ENCODE data around the gene BOLA3. TPM values are rescaled to one million over a fixed set of nuclear protein-coding genes. Genes with fewer than 3 reads are reported as not detected.

BOLA3 gene, protein sequence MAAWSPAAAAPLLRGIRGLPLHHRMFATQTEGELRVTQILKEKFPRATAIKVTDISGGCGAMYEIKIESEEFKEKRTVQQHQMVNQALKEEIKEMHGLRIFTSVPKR
- 100 to 1,000 TPM; 133 to 143 TPM for total RNA-seq

- POLR2A ChIA-PET: interaction anchor here (0.5 to 2.4 kb wide), 8 partner anchors 16 to 221 kb away, joined by 3 to 17 read pairs (median 3); partner anchors contain the start of genes MOB1A and MTHFD2
- CTCF ChIA-PET: interaction anchor here (0.5 to 1.7 kb wide), 12 partner anchors 9 to 324 kb away, joined by 3 to 12 read pairs (median 4); partner anchors contain the start of gene MOB1A
Observed at GRCh38 chr2:74147727-74148456, at the start of gene BOLA3. Gene BOLA3 (minus strand): TSS chr2:74147912. CDS start chr2:74147874, 38 bp downstream.

DNA sequence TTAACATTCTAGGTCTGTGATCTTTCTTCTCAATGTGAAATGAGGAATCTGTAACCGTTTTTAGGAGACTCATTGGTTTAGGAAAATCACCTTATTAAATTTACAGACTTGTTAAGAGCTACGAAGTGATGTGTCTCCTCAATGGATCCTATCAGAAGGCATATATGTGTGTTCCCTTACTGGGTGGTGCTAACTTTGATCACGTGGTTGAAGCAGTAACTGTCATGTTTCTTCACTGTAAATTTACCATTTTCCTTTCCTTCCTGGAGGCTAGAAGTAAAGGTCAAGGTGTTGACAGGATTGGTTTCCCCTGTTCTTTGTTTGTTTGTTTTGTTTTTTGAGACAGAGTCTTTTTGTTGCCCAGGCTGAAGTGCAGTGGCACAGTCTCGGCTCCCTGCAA is 49.3 kb upstream of the BOLA3 start:
- ChIA-PET POLR2A (interaction anchor here (1.0 kb wide), 1 partner anchor 19 kb away, joined by 3 read pairs; no protein-coding TSS in a partner anchor), CTCF (interaction anchor here (0.8 kb wide), 1 partner anchor 18 kb away, joined by 3 read pairs; the partner anchor contains the start of gene MOB1A)

GRCh38 chr2:74194799-74195198 is 47.1 kb upstream of the BOLA3 start:
- POLR2A ChIA-PET: no interaction called here
- CTCF ChIA-PET: no interaction called here

GRCh38 chr2:74191596-74192380 is 44.1 kb upstream of the BOLA3 start:
- CTCF ChIA-PET: interaction anchor here (1.9 kb wide), 1 partner anchor 13 kb away, joined by 7 read pairs; the partner anchor contains the start of gene MOB1A

DNA sequence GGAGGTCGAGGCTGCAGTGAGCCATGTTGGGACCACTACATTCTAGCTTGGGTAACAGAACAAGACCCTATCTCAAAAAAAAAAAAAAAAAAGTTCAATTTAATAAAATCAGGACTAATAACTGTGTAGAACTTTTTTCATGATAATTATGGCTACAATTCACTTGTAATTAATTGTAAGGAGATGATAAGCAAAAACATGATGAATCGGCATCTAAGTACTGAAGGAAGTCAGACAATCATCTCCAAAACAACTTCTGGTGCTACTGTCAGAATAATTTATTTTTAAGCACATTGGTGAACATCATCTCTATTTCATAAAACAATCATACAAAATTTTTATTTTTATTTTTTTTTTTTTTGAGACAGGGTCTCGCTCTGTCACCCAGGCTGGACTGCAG is 41.0 kb upstream of the BOLA3 start:
- CTCF ChIA-PET: no interaction called here
- POLR2A ChIA-PET: no interaction called here

More at GRCh38 chr2:74191596-74192380, 44.1 kb upstream of the BOLA3 start:
- POLR2A ChIA-PET: interaction anchor here (1.2 kb wide), 1 partner anchor 13 kb away, joined by 4 read pairs; the partner anchor contains the start of gene MOB1A

- POLR2A ChIA-PET: no interaction called here
- CTCF ChIA-PET: interaction anchor here (1.6 kb wide), 1 partner anchor 10 kb away, joined by 5 read pairs; the partner anchor contains the start of gene MOB1A
Observed at GRCh38 chr2:74188018-74188601, 40.4 kb upstream of the BOLA3 start.

DNA sequence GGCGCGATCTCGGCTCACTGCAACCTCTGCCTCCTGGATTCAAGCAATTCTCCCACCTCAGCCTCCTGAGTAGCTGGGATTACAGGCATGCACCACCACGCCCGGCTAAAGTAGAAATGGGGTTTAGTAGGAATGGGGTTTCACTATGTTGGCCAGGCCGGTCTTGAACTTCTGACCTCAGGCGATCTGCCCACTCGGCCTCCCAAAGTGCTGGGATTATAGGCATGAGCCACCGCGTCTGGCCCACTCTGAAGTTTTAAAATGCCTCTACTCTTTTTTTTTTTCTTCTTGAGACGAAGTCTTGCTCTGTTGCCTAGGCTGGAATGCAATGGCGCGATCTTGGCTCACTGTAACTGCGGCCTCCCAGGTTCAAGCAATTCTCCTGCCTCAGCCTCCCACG is 39.0 kb upstream of the BOLA3 start:
- POLR2A ChIA-PET: interaction anchor here (0.7 kb wide), 2 partner anchors 145 to 218 kb away, joined by 3 read pairs; no protein-coding TSS in a partner anchor
- CTCF ChIA-PET: interaction anchor here (1.6 kb wide), 1 partner anchor 8 kb away, joined by 5 read pairs; the partner anchor contains the start of gene MOB1A

DNA sequence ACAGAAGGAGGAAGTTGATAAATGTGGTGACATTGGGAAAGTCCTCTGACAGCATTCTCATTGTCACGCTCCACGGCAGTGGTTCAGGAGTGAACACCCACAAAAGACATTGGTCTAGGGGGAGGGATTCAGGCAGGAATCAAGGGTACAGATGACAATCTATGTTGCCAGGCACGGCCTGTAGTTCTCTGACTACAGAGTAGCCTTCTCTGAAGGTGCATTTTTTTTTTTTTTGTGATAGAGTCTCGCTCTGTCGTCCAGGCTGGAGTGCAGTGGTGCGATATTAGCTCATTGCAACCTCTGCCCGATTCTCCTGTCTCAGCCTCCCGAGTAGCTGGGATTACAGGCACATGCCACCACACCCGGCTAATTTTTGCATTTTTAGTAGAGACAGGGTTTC is 38.3 kb upstream of the BOLA3 start:
- ChIA-PET POLR2A (interaction anchor here (0.6 to 0.7 kb wide), 2 partner anchors 53 to 218 kb away, joined by 3 read pairs; no protein-coding TSS in a partner anchor), CTCF (interaction anchor here (1.6 kb wide), 1 partner anchor 8 kb away, joined by 5 read pairs; the partner anchor contains the start of gene MOB1A)

DNA sequence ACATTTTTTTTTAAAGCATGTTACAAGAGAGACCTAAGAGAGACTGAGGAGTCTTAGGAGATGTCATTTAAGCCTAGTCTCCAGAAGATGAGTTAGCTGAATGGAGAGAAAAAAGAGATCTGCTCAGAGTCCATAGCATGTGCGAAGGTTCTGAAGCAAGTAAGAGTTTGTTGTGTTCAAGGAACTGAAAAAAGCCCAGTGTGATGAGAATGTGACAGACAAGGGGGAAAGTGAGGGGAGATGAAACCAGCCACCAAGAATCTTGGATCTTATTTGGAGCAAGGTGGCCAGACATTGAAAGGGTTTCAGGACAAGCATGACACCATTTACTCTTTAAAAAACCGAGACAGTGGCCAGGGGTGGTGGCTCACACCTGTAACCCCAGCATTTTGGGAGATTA is 36.2 kb upstream of the BOLA3 start:
- ChIA-PET CTCF (no interaction called here), POLR2A (no interaction called here)

DNA sequence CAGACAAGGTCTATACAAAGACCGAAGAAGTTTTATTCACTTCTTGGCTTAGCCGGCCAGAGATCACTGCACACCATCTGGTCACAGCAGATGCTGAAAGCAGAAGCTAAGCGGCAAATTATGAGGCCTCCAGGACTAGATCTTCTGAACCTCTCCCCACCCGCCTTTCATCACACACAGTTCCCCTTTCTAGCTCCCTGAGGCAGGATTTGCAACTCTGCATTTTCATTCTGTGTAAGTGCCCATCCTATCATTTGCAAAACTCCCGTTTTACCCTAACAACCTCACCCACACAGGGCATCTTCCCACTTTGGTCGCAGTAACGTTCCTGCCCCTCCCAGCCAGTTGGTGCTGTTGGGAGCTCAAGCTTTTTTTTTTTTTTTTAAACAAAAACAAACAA is 34.0 kb upstream of the BOLA3 start:
- POLR2A ChIA-PET: interaction anchor here (1.3 kb wide), 1 partner anchor 17 kb away, joined by 4 read pairs; the partner anchor contains the start of gene MTHFD2

DNA sequence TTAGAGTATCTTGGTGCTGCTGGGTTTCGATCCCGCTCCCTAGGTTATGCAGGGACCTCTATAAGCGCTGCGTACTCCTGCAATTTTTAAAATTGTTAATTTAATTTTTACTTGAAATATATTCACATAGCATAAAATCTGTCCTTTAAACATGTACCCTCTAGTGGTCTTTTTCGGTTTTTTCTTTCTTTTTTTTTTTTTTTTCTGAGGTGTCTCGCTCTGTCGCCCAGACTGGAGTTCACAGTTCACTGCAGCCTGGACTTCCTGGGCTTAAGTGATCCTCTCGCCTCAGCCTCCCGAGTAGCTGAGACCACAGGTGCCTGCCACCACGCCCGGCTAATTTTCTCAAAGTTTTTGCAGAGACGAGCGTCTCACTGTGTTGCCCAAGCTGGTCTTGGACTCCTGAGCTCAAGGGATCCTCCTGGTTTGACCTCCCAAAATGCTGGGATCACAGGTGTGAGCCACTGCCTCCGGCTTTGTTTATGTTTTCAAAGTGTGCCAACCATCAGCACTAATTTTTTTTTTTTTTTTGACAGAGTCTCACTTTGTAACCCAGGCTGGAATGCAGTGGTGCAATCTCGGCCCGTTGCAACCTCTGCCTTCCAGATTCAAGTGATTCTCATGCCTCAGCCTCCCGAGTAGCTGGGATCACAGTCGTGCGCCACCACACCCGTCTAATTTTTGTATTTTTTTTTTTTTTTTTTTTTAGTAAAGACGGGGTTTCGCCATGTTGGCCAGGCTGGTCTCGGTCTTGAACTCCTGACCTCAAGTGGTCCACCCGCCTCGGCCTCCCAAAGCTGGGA is 31.6 kb upstream of the BOLA3 start:
- POLR2A ChIA-PET: interaction anchor here (0.6 to 2.2 kb wide), 11 partner anchors 13 to 946 kb away, joined by 3 to 51 read pairs (median 4); partner anchors contain the start of genes BOLA3, DGUOK, MTHFD2 and PRADC1
- CTCF ChIA-PET: interaction anchor here (0.8 to 2.8 kb wide), 16 partner anchors 11 to 442 kb away, joined by 3 to 23 read pairs (median 4); partner anchors contain the start of genes MTHFD2, STAMBP and TPRKB

More for the DNA sequence above, 34.0 kb upstream of the BOLA3 start:
- CTCF ChIA-PET: interaction anchor here (0.6 to 1.2 kb wide), 3 partner anchors 14 to 21 kb away, joined by 3 to 4 read pairs (median 4); no protein-coding TSS in a partner anchor

DNA sequence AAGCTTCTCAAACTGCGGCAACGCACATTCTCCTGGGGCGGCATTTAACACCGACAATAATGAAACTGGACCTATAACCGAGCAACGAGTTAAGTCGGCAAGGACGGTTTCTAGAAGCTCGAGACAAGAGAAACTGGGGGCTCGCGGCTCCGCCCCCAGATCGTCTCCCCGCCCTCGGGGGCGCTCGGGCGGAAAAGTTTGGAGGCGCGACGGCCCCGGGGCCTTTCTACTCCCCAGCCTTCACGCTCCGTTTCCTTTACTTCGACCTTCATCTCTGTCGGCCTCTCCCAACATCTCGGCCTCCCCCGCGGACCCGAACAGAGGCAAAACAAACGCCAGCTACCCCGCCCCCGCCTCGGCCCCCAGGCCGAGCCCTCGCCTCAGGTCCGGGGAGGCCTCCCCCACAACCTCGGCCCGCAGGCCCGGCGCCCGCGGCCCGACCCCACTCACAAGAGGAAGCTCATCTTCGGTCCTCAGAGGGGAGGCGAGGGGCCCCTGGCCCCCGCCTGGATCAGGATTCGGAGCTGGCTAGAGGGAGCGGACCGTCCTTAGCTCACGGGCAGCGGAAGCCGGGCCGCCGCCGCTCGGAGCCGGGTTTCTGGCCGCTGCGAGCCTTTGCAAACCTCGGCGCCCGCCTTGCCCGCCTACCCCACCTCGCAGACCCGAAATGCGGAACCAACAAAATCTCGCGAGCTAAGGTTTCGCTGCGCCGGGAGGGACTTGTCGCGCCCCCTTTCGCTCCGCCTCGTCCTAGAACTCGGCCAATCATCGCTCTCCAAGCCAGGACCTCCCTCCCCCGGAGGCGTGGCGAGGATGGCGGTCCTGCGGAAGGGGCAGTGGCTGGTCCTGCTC is 30.7 kb upstream of the BOLA3 start, which contains the start of gene MOB1A:
MOB1A (minus strand) TSS at position 669 of the 852 bp plus-strand sequence; CDS start at position 464, 205 bp downstream.
- ChIA-PET POLR2A (interaction anchor here (0.6 to 2.2 kb wide), 16 partner anchors 10 to 350 kb away, joined by 3 to 51 read pairs (median 4); partner anchors contain the start of genes BOLA3, DGUOK and MTHFD2), CTCF (interaction anchor here (0.5 to 2.8 kb wide), 15 partner anchors 9 to 441 kb away, joined by 3 to 23 read pairs (median 4); partner anchors contain the start of genes MTHFD2, STAMBP and TPRKB)

DNA sequence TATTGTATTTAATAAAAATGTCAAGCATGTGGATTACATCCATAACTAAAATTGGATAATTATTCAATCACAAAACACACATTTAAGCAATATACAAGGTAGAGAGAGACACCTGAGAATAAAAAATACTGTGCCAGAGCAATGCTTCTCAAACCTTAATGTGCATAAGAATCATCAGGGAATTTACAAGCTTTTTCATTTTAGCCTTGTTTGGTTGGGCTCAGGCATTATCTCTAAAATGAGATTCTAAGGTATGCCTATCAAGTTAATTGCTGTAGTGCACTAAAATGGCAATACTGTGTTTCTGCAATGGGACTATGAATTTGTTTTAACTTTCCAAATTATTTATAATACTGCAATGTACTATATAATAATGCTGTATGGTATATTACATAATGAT is 30.0 kb upstream of the BOLA3 start:
- POLR2A ChIA-PET: interaction anchor here (0.6 to 2.2 kb wide), 12 partner anchors 10 to 343 kb away, joined by 3 to 51 read pairs (median 4); partner anchors contain the start of genes BOLA3 and MTHFD2

GRCh38 chr2:74174909-74175308 is 27.2 kb upstream of the BOLA3 start:
- POLR2A ChIA-PET: no interaction called here
- CTCF ChIA-PET: interaction anchor here (1.5 kb wide), 1 partner anchor 24 kb away, joined by 3 read pairs; no protein-coding TSS in a partner anchor

More for the DNA sequence above, 30.0 kb upstream of the BOLA3 start:
- CTCF ChIA-PET: interaction anchor here (1.0 to 2.8 kb wide), 6 partner anchors 9 to 349 kb away, joined by 4 to 23 read pairs (median 4); partner anchors contain the start of genes MTHFD2 and STAMBP

- POLR2A ChIA-PET: interaction anchor here (0.8 kb wide), 1 partner anchor 9 kb away, joined by 3 read pairs; no protein-coding TSS in a partner anchor
- CTCF ChIA-PET: interaction anchor here (0.6 to 1.5 kb wide), 4 partner anchors 10 to 55 kb away, joined by 3 to 4 read pairs (median 4); partner anchors contain the start of genes BOLA3 and MOB1A
Observed at GRCh38 chr2:74168739-74169138, 21.0 kb upstream of the BOLA3 start.

DNA sequence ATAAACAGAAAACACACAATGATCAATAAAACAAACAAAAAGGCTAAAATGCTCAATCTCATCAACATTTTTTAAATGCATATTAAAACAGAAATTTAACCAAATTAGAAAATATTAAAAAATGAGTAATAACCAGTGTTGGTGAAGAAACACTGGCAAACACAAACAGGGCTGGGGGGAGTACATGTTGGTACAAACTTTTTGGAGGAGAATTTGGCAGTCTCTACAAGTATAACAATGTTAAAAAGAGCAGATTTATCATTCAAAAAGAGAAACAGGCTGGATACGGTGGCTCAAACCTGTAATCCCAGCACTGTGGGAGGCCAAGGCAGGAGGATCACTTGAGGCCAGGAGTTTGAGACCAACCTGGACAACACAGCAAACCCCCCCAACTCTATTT is 17.0 kb upstream of the BOLA3 start:
- CTCF ChIA-PET: interaction anchor here (1.7 kb wide), 1 partner anchor 14 kb away, joined by 3 read pairs; no protein-coding TSS in a partner anchor
- POLR2A ChIA-PET: no interaction called here

All from activated CD8-positive, alpha-beta memory T cell treated with anti-CD3 and anti-CD28 coated beads for 36 hours (primary cell).